HTERT RPE-1 (cell line): ENCODE data around the gene AHRR.
"Not testable (repeated sequence)": the region's sequence is repeated elsewhere in the genome, so short reads cannot be mapped to it uniquely, and the experiment has no call there.

Source experiments
- in situ Hi-C: fragments of 300-500 bp; cut with MboI; formaldehyde crosslinking; loops from 4 replicates; pipeline ENCODE4 v1.14.3; 2020; ENCODE audit warnings: low sequenced_read_pairs

AHRR gene

DNA sequence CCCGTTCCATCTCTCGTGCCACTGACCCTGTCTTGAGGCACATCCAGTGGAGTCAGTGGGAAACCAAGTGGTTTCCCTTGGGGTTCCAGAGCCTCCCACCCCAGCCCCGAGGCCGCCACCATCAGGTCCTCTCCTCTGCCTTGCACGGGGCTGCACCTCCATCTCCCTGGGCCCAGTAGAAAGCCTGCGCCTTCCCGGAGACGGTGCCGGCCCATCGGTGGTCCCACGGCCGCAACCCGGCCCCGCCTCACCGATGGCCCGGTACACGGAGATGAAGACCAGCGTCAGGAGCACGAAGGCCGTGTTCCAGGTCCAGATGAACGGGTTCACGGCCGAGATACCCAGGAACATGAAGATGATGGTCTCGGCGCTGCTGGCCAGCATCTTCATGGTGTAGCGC is 161.5 kb downstream of the AHRR start:
- in situ Hi-C loops = no loop called here

DNA sequence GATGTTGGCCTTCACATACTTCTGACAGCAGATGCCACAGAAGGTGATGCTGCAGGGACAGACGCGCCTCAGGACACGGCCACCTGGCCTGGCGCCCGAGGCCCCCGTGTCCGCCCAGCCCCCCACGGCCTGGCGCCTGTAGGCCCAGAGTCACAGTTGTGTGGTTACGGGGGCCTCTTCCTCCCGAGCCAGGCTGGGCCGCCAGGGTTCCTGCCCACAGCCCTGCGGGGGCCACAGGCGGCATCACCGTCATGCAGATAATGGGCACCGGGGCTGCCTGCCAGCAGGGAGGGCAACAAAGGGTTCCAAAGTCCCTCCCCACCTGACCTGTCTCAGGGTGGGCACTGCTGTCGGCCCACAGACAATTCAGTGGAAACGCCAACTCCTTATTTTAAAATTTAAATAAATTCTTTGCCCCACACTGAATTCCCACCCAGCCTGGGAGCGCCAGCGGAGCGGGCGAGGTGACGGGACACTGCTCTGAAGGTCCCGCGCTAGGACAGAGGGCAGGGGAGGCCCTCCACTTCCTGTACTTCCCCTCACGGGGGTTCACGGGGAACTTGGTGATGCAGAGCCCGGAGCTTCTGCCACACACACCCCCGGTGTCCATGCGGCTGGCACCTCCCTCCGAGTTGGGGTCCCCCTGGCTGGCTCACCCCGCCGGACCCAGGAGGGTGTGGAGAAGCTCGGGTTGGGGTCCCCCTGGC is 162.1 kb downstream of the AHRR start:
- in situ Hi-C loops = no loop called here

DNA sequence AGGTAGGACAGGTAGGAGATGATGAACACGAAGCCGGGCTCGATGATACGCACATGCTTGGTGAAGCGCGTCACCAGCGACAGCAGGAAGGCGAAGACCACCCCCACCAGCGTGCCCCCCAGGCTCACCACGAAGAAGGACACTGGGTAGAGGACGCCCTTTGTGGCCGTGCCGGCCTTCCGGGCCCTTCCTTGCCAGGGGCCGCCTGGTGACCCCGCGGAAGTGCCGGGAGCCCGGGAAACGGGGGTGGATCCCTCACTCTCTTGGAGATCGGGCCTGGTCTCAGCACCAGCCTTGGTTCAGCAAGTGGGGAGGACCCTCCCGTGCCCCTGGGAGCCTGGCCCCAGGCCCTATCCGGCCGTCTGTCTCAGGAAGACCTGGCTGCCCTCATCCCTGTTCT is 163.0 kb downstream of the AHRR start:
- in situ Hi-C loops = no loop called here

- in situ Hi-C loops = no loop called here
Observed at GRCh38 chr5:485113-485945, 163.8 kb downstream of the AHRR start.

- in situ Hi-C loops = no loop called here
Observed at GRCh38 chr5:485946-486491, 164.5 kb downstream of the AHRR start.

DNA sequence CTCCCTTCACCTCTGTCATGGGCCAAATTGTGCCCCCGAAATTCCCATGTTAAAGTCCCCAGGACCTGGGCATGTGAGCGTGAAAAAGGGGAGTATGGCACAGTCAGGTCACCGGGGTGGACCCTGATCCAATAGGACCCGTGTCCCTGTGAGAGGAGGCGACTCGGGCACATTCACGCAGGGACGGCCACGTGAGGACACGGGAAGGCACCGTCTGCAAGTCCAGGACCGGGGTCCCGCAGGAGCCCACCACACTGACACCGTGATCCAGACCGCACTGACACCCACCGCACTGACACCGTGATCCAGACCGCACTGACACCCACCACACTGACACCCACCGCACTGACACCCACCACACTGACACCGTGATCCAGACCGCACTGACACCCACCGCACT is 165.1 kb downstream of the AHRR start:
- in situ Hi-C loops = not testable (repeated sequence)
